Measurements from ENCODE around the gene CAMK1D.
"Not testable (repeated sequence)": the region's sequence is repeated elsewhere in the genome, so short reads cannot be mapped to it uniquely, and the experiment has no call there.

- not testable (repeated sequence) for TF ChIP-seq EZH2 (IDR thresholded peaks at IDR 0.05; ENCODE audit: borderline replicate concordance); CTCF (IDR thresholded peaks at IDR 0.05; ENCODE audit: poor library complexity); EZH2phosphoT487 (IDR thresholded peaks at IDR 0.05; ENCODE audit: low read depth, severe bottlenecking, unreplicated experiment)
These were observed 48.3 kb upstream of the CAMK1D start for GRCh38 chr10:12301036-12301435.

All from hepatocyte (in vitro differentiated cells).